ENCODE data around the gene TFF1.

TFF1 gene

GRCh38 chr21:42382915-42383314 lies 16.6 kb upstream of the TFF1 start:
- DNase-seq (ENCODE audit: low read depth in 2 of 2): no peak

GRCh38 chr21:42381347-42381984 lies 15.1 kb upstream of the TFF1 start:
- DNase-seq (ENCODE audit: low read depth in 2 of 2): no peak

- DNase-seq (ENCODE audit: low read depth in 2 of 2): no peak
Measured at GRCh38 chr21:42379426-42380215, 13.3 kb upstream of the TFF1 start.

- DNase-seq (ENCODE audit: low read depth in 2 of 2): no peak
Measured at GRCh38 chr21:42378418-42378817, 12.1 kb upstream of the TFF1 start.

GRCh38 chr21:42377951-42378340 lies 11.6 kb upstream of the TFF1 start:
- DNase-seq (ENCODE audit: low read depth in 2 of 2): no peak

GRCh38 chr21:42377211-42377950 lies 11.0 kb upstream of the TFF1 start:
- DNase-seq (ENCODE audit: low read depth in 2 of 2): no peak

- DNase-seq (ENCODE audit: low read depth in 2 of 2): no peak
Measured at GRCh38 chr21:42376338-42376982, 10.1 kb upstream of the TFF1 start.

GRCh38 chr21:42375966-42376337 lies 9.6 kb upstream of the TFF1 start:
- no peak for DNase-seq (ENCODE audit: low read depth in 2 of 2)

- DNase-seq (ENCODE audit: low read depth in 2 of 2): no peak
Measured at GRCh38 chr21:42375506-42375905, 9.2 kb upstream of the TFF1 start.

GRCh38 chr21:42374864-42375499 lies 8.6 kb upstream of the TFF1 start:
- no peak for DNase-seq (ENCODE audit: low read depth in 2 of 2)

- no peak for DNase-seq (ENCODE audit: low read depth in 2 of 2)
Measured at GRCh38 chr21:42374457-42374856, 8.1 kb upstream of the TFF1 start.

GRCh38 chr21:42373908-42374455 lies 7.6 kb upstream of the TFF1 start:
- DNase-seq (ENCODE audit: low read depth in 2 of 2): no peak

GRCh38 chr21:42373196-42373907 lies 7.0 kb upstream of the TFF1 start:
- peak in 1 of 2 experiments; percentile 15 for DNase-seq (ENCODE audit: low read depth in 2 of 2)

- DNase-seq (ENCODE audit: low read depth in 2 of 2): no peak
Measured at GRCh38 chr21:42370894-42371654, 4.7 kb upstream of the TFF1 start.

GRCh38 chr21:42369821-42370220 lies 3.5 kb upstream of the TFF1 start:
- DNase-seq (ENCODE audit: low read depth in 2 of 2): no peak

- DNase-seq (ENCODE audit: low read depth in 2 of 2): no peak
Measured at GRCh38 chr21:42367367-42368165, 1.2 kb upstream of the TFF1 start.

GRCh38 chr21:42365770-42366169 lies 565 bp downstream of the TFF1 start:
- no peak for DNase-seq (ENCODE audit: low read depth in 2 of 2)

GRCh38 chr21:42364304-42364865 lies 1.9 kb downstream of the TFF1 start:
- DNase-seq (ENCODE audit: low read depth in 2 of 2): no peak

- DNase-seq (ENCODE audit: low read depth in 2 of 2): no peak
Measured at GRCh38 chr21:42363312-42363711, 3.0 kb downstream of the TFF1 start.
